Astrocyte (in vitro differentiated cells and primary cell): ENCODE results near the gene ATP1B1.

Source experiments
- EZH2 ChIP-seq: IDR thresholded peaks from 2 replicates; pipeline ENCODE4 v1.6.1; 2012; ENCODE audit warnings: mild to moderate bottlenecking, low read length, inconsistent platforms; ENCODE audit not compliant: insufficient read depth
- TF ChIP-seq, protein P1 (sequence below): IDR thresholded peaks from 2 replicates; pipeline ENCODE4 v1.5.1; 2011; ENCODE audit warnings: low read depth, mild to moderate bottlenecking, inconsistent platforms, low read length, moderate library complexity; ENCODE audit not compliant: insufficient read depth

DNA sequence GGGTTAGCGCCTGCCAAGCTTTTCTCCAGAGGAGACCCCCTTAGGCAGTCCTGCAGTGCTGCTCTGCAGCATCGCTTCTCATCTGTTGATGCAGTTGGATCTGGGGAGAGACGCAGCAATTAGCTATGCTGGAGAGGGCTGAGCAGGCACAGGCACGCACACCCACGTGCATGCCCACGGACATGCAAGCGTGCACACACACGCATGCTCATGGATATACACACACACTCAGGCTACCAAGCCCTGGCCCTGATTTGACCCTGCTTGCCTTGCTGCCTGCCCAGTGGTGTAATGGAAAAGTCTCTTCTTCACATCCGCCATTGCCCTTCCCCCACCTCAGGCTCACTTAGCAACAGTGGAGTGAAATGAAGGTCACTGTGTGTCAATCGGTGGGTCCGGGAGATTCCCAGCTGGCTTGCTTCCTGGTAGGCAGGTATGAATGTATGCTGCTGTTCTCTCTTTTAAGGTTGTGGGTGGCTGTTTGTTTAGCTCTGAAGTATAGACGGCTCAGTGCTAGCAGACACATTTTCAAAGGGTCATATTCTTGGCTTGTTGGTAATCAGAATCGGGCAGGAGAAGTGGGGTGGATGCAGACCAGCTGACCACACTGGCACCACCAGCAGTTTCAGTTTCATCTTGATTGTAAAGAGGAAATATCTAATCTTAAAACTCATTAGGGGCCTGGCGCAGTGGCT, 9.5 kb downstream of the ATP1B1 start:
- TF ChIP-seq, protein P1, sequence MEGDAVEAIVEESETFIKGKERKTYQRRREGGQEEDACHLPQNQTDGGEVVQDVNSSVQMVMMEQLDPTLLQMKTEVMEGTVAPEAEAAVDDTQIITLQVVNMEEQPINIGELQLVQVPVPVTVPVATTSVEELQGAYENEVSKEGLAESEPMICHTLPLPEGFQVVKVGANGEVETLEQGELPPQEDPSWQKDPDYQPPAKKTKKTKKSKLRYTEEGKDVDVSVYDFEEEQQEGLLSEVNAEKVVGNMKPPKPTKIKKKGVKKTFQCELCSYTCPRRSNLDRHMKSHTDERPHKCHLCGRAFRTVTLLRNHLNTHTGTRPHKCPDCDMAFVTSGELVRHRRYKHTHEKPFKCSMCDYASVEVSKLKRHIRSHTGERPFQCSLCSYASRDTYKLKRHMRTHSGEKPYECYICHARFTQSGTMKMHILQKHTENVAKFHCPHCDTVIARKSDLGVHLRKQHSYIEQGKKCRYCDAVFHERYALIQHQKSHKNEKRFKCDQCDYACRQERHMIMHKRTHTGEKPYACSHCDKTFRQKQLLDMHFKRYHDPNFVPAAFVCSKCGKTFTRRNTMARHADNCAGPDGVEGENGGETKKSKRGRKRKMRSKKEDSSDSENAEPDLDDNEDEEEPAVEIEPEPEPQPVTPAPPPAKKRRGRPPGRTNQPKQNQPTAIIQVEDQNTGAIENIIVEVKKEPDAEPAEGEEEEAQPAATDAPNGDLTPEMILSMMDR = no peak
- TF ChIP-seq EZH2 = no peak
